CMK (cell line): ENCODE data around the gene POLA2.
A peak's percentile ranks its signal among the peaks of the same experiment; 100 is the strongest.

Experiments
- DNase-seq: peaks from one replicate; pipeline ENCODE4 v3.0.0-alpha.2; 2010; ENCODE audit warnings: low read depth

The POLA2 gene

GRCh38 chr11:65286686-65287085, 24.9 kb downstream of the POLA2 start:
- no peak for DNase-seq

- DNase-seq: no peak
These were observed 25.8 kb downstream of the POLA2 start for GRCh38 chr11:65287601-65288000.

GRCh38 chr11:65288706-65289536, 27.2 kb downstream of the POLA2 start:
- DNase-seq: no peak

GRCh38 chr11:65290448-65291165, 28.8 kb downstream of the POLA2 start:
- peak; percentile 52 for DNase-seq

GRCh38 chr11:65291613-65292012, 29.9 kb downstream of the POLA2 start:
- DNase-seq: no peak

GRCh38 chr11:65292890-65293289, 31.1 kb downstream of the POLA2 start:
- DNase-seq: no peak

- no peak for DNase-seq
These were observed 32.2 kb downstream of the POLA2 start for GRCh38 chr11:65293909-65294381.

- DNase-seq: no peak
These were observed 33.2 kb downstream of the POLA2 start for GRCh38 chr11:65295001-65295400.

GRCh38 chr11:65295571-65296341, 34.0 kb downstream of the POLA2 start:
- DNase-seq: no peak

GRCh38 chr11:65297026-65297672, 35.4 kb downstream of the POLA2 start:
- DNase-seq: no peak

- no peak for DNase-seq
These were observed 36.4 kb downstream of the POLA2 start for GRCh38 chr11:65298131-65298535.

- no peak for DNase-seq
These were observed 37.0 kb downstream of the POLA2 start for GRCh38 chr11:65298655-65299179.

GRCh38 chr11:65300621-65301275, 39.0 kb downstream of the POLA2 start:
- DNase-seq: no peak

GRCh38 chr11:65301491-65302329, 39.9 kb downstream of the POLA2 start:
- DNase-seq: no peak

GRCh38 chr11:65303555-65303954, 41.8 kb downstream of the POLA2 start:
- no peak for DNase-seq

GRCh38 chr11:65304110-65304509, 42.3 kb downstream of the POLA2 start:
- no peak for DNase-seq

GRCh38 chr11:65304613-65305012, 42.9 kb downstream of the POLA2 start:
- DNase-seq: no peak

- no peak for DNase-seq
These were observed 43.9 kb downstream of the POLA2 start for GRCh38 chr11:65305501-65306268.
